DMS79 (cell line): ENCODE measurements around the gene WWC2.

Experiments
- DNase-seq: peaks from one replicate; lab custom pipeline; 2025; lab: John Stamatoyannopoulos, UW

The WWC2 gene

GRCh38 chr4:183098723-183099536 lies at the start of gene WWC2:
WWC2 (plus strand) TSS chr4:183099257; CDS start chr4:183099492, 235 bp downstream.
- no peak for DNase-seq

GRCh38 chr4:183053681-183054080 lies 45.4 kb upstream of the WWC2 start:
- no peak for DNase-seq

- no peak for DNase-seq
Observed at GRCh38 chr4:183057255-183057654, 41.8 kb upstream of the WWC2 start.

- no peak for DNase-seq
Observed at GRCh38 chr4:183059797-183060196, 39.3 kb upstream of the WWC2 start.

GRCh38 chr4:183068502-183068901 lies 30.6 kb upstream of the WWC2 start:
- no peak for DNase-seq

GRCh38 chr4:183071222-183071621 lies 27.8 kb upstream of the WWC2 start:
- no peak for DNase-seq

GRCh38 chr4:183072176-183072575 lies 26.9 kb upstream of the WWC2 start:
- no peak for DNase-seq

- DNase-seq: no peak
Observed at GRCh38 chr4:183073838-183074145, 25.3 kb upstream of the WWC2 start.

- no peak for DNase-seq
Observed at GRCh38 chr4:183074288-183074990, 24.6 kb upstream of the WWC2 start.

GRCh38 chr4:183078634-183079033 lies 20.4 kb upstream of the WWC2 start:
- no peak for DNase-seq

GRCh38 chr4:183080372-183081115 lies 18.5 kb upstream of the WWC2 start:
- no peak for DNase-seq

- DNase-seq: no peak
Observed at GRCh38 chr4:183081116-183081469, 18.0 kb upstream of the WWC2 start.

- DNase-seq: no peak
Observed at GRCh38 chr4:183082053-183082452, 17.0 kb upstream of the WWC2 start.

- DNase-seq: no peak
Observed at GRCh38 chr4:183094393-183095198, 4.5 kb upstream of the WWC2 start.

- DNase-seq: no peak
Observed at GRCh38 chr4:183095199-183095512, 3.9 kb upstream of the WWC2 start.

- DNase-seq: no peak
Observed at GRCh38 chr4:183096276-183096965, 2.6 kb upstream of the WWC2 start.

GRCh38 chr4:183097231-183098018 lies 1.6 kb upstream of the WWC2 start:
- DNase-seq: no peak

- DNase-seq: no peak
Observed at GRCh38 chr4:183098019-183098722, 886 bp upstream of the WWC2 start.

- DNase-seq: no peak
Observed at GRCh38 chr4:183099537-183100297, 660 bp downstream of the WWC2 start.

GRCh38 chr4:183100298-183100599 lies 1.2 kb downstream of the WWC2 start:
- DNase-seq: no peak
